B cell (primary cell): ENCODE data around the gene FOXO4. TPM values are rescaled to one million over a fixed set of nuclear protein-coding genes. Genes with fewer than 3 reads are reported as not detected.

Experiments used
- ATAC-seq: fragments of 200-7000 bp; cut with Tn5 transposase; one replicate; pipeline ENCODE4 v1.10.0; 2021; ENCODE audit warnings: low read depth, mild to moderate bottlenecking, moderate number of reproducible peaks, moderate library complexity
- CTCF ChIA-PET: fragments of 350-600 bp; sonication (Branson Sonifier 250); formaldehyde crosslinking; loops from one replicate; lab custom pipeline; 2021; ENCODE audit warnings: antibody characterized with exemption, inconsistent platforms; lab: Charles Lee
- POLR2A ChIA-PET: fragments of 350-600 bp; sonication (Branson Sonifier 250); formaldehyde crosslinking; loops from one replicate; lab custom pipeline; 2021; ENCODE audit warnings: antibody characterized with exemption; lab: Charles Lee
- DNase-seq: peaks from one replicate; pipeline ENCODE4 v3.0.0; 2013
- H2AFZ ChIP-seq: 2 replicates; pipeline ENCODE4 v1.6.1; 2012; ENCODE audit warnings: mild to moderate bottlenecking, low read depth, low read length; ENCODE audit not compliant: insufficient read depth, poor library complexity, severe bottlenecking
- H3K27ac ChIP-seq, 2 donors: 1 replicate in 1 of 2; 2 replicates in 1 of 2; pipeline ENCODE4 v1.5.1; 2012 to 2013; ENCODE audit warnings: low read length in 2 of 2, mild to moderate bottlenecking in 2 of 2, moderate library complexity in 1 of 2
- H3K27me3 ChIP-seq, 4 experiments: fragments of 200-600 bp in 1 of 4; sonication (generic) in 1 of 4; replicated peaks in 1 of 4; 1 replicate in 2 of 4; 2 replicates in 2 of 4; pipeline versions ENCODE4 v1.6.1 to v1.7.0; 2013 to 2016; ENCODE audit warnings: low read length in 3 of 4, mild to moderate bottlenecking in 2 of 4, mixed read lengths in 1 of 4, moderate library complexity in 1 of 4; ENCODE audit not compliant: insufficient read depth in 4 of 4, control insufficient read depth in 3 of 4; ENCODE audit errors: control extremely low read depth in 1 of 4
- H3K36me3 ChIP-seq, 2 experiments: replicated peaks in 1 of 2; 1 replicate in 1 of 2; 2 replicates in 1 of 2; pipeline versions ENCODE4 v1.6.1 to v1.7.1; 2013; ENCODE audit warnings: low read length in 1 of 2; ENCODE audit not compliant: insufficient read depth in 2 of 2, control insufficient read depth in 1 of 2; ENCODE audit errors: control extremely low read depth in 1 of 2, extremely low read depth in 1 of 2
- H3K4me1 ChIP-seq, 2 donors: fragments of 200-600 bp in 1 of 2; sonication (generic) in 1 of 2; 1 replicate in 1 of 2; 2 replicates in 1 of 2; pipeline versions ENCODE4 v1.5.1 to v1.6.1; 2013 to 2017; ENCODE audit warnings: low read length in 2 of 2; ENCODE audit not compliant: control insufficient read depth in 2 of 2, insufficient read depth in 2 of 2
- H3K4me2 ChIP-seq: replicated peaks from 2 replicates; pipeline ENCODE3; 2012; ENCODE audit warnings: mild to moderate bottlenecking, low read depth, low read length; ENCODE audit not compliant: poor library complexity, severe bottlenecking
- H3K4me3 ChIP-seq, 5 experiments: fragments of 200-600 bp in 1 of 5; sonication (generic) in 1 of 5; 1 replicate in 3 of 5; 2 replicates in 2 of 5; pipeline versions ENCODE4 v1.5.1 to v1.7.0; 2011 to 2016; ENCODE audit warnings: low read length in 4 of 5, mild to moderate bottlenecking in 4 of 5, low read depth in 2 of 5, control low read depth in 1 of 5, moderate library complexity in 1 of 5; ENCODE audit not compliant: insufficient read depth in 1 of 5; ENCODE audit errors: control extremely low read depth in 1 of 5, extremely low read depth in 1 of 5
- H3K79me2 ChIP-seq: fragments of 200-600 bp; sonication (generic); one replicate; pipeline ENCODE4 v1.6.0; 2016; ENCODE audit warnings: low read length; ENCODE audit not compliant: control insufficient read depth, insufficient read depth
- H3K9ac ChIP-seq: fragments of 200-600 bp; sonication (generic); 2 replicates; pipeline ENCODE4 v1.6.1; 2017; ENCODE audit warnings: mild to moderate bottlenecking, low read length, moderate library complexity
- H3K9me3 ChIP-seq, 3 donors: one replicate each; pipeline versions ENCODE4 v1.6.1 to v1.7.1; 2013; ENCODE audit warnings: low read length in 2 of 3; ENCODE audit not compliant: control insufficient read depth in 2 of 3, insufficient read depth in 1 of 3; ENCODE audit errors: control extremely low read depth in 1 of 3
- H4K20me1 ChIP-seq: 2 replicates; pipeline ENCODE4 v1.6.0; 2012; ENCODE audit warnings: mild to moderate bottlenecking, low read length; ENCODE audit not compliant: insufficient read depth, control insufficient read depth, poor library complexity, severe bottlenecking
- H3K27ac Mint-ChIP-seq: one replicate; pipeline ENCODE4 v1.8.0; 2021; ENCODE audit warnings: mixed read lengths
- H3K27me3 Mint-ChIP-seq: one replicate; pipeline ENCODE4 v1.8.0; 2021; ENCODE audit warnings: mixed read lengths
- H3K4me1 Mint-ChIP-seq: one replicate; pipeline ENCODE4 v1.8.0; 2021; ENCODE audit warnings: mixed read lengths
- H3K4me3 Mint-ChIP-seq: one replicate; pipeline ENCODE4 v1.8.0; 2021; ENCODE audit warnings: mixed read lengths
- H3K9me3 Mint-ChIP-seq: one replicate; pipeline ENCODE4 v1.8.0; 2022; ENCODE audit warnings: mixed read lengths; ENCODE audit not compliant: insufficient read depth
- EZH2 ChIP-seq: IDR thresholded peaks from 2 replicates; pipeline ENCODE4 v1.6.1; 2012; ENCODE audit warnings: borderline replicate concordance, low read depth, mild to moderate bottlenecking, moderate library complexity, low read length; ENCODE audit not compliant: insufficient read depth, poor library complexity, severe bottlenecking
- WGBS: methylation state at CpG from one replicate; pipeline ENCODE4 v1.1.5; 2013; ENCODE audit warnings: missing lambda C conversion rate; ENCODE audit not compliant: insufficient coverage; 5-methylcytosine and 5-hydroxymethylcytosine counted together
- intact Hi-C: fragments of 100-400 bp; cut with micrococcal nuclease; formaldehyde crosslinking; loops from one replicate; pipeline ENCODE4 v1.10.0; 2022
- polyA plus RNA-seq: library from polyadenylated mRNA; depleted of rRNA; stranded (reverse); fragments of >200 nt; gene quantifications from 2 replicates; pipeline ENCODE4 v1.2.3, GENCODE V29; 2012
- total RNA-seq, 2 donors: library from RNA; stranded (reverse); fragments of 120-200 nt in 1 of 2; gene quantifications; 1 replicate in 1 of 2; 2 replicates in 1 of 2; pipeline versions ENCODE4 v1.2.3 to v1.2.4, GENCODE V29; 2013 to 2022
- TF ChIP-seq, protein P1 (sequence below): fragments of 200-600 bp; IDR thresholded peaks from one replicate; pipeline ENCODE4 v1.8.0; 2022; ENCODE audit warnings: antibody characterized with exemption, mild to moderate bottlenecking

Gene FOXO4
- total and polyA plus RNA-seq, 2 donors (not counting 1 experiment from before 2014, with no cell fraction given), result 13.4 to 41.4 TPM

DNA sequence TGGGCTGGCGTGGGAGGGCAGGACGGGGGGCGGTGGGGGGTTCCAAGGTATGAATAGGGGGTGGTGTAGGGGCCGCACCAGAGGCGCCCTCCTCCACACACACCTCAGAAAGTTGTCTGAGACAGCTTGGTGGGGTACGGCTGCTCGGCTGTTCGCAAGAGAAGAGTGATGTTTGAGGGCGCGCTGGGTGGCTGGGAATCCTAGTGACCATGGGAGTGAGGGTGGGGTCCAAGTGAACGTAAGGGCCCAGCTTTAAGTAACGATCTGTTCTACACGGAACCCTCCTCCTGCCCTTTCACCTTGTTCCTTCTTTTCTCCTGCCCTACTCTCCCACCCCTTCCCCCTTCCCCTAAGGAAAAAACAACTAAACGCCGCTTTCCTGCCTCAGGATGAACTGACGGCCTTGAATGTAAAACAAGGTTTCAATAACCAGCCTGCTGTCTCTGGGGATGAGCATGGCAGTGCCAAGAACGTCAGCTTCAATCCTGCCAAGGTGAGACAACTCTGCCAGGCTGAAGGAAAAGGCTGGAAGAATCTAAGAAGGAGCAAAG lies 23.4 kb downstream of the FOXO4 start:
- intact Hi-C loops, result loop anchor here (1.0 to 2.0 kb wide), 3 partner anchors 9 to 164 kb away; partner anchors contain the start of gene NONO
- Histone ChIP-seq H3K9me3 (no peaks in the 10 kb centered on the region), H4K20me1 (no peaks in the 10 kb centered on the region), H3K4me3 (peak overlapping the region in 4 of 5 experiments; percentile 70 to 74 (median 73)), H2AFZ (peak overlapping the region; percentile 80), H3K27ac (peak overlapping the region; percentile 85 to 90), H3K4me1 (peaks cover 12 to 21% of the 10 kb centered on the region in 2 donors), H3K4me2 (peak overlapping the region; percentile 75), H3K9ac (peak overlapping the region; percentile 79), H3K27me3 (no peaks in the 10 kb centered on the region), H3K79me2 (peaks cover 24% of the 10 kb centered on the region), H3K36me3 (peaks cover 0 to 32% of the 10 kb centered on the region in 2 experiments)
- no peak for DNase-seq
- no peaks in the 10 kb centered on the region for H3K27me3 Mint-ChIP-seq
- no peaks in the 10 kb centered on the region for H3K9me3 Mint-ChIP-seq
- 10% methylated on average over 4 of the region's 17 CpGs for WGBS
- peak overlapping the region; percentile 91 for H3K27ac Mint-ChIP-seq
- TF ChIP-seq EZH2, result no peak
- TF ChIP-seq, protein P1, sequence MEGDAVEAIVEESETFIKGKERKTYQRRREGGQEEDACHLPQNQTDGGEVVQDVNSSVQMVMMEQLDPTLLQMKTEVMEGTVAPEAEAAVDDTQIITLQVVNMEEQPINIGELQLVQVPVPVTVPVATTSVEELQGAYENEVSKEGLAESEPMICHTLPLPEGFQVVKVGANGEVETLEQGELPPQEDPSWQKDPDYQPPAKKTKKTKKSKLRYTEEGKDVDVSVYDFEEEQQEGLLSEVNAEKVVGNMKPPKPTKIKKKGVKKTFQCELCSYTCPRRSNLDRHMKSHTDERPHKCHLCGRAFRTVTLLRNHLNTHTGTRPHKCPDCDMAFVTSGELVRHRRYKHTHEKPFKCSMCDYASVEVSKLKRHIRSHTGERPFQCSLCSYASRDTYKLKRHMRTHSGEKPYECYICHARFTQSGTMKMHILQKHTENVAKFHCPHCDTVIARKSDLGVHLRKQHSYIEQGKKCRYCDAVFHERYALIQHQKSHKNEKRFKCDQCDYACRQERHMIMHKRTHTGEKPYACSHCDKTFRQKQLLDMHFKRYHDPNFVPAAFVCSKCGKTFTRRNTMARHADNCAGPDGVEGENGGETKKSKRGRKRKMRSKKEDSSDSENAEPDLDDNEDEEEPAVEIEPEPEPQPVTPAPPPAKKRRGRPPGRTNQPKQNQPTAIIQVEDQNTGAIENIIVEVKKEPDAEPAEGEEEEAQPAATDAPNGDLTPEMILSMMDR, result no peak
- ChIA-PET POLR2A (interaction anchor here (0.9 to 1.4 kb wide), 5 partner anchors 13 to 986 kb away, joined by 3 to 15 read pairs (median 5); partner anchors contain the start of genes CXorf65 and IGBP1), CTCF (interaction anchor here (1.2 to 3.0 kb wide), 5 partner anchors 10 to 23 kb away, joined by 3 to 25 read pairs (median 8); partner anchors contain the start of gene FOXO4)
- H3K4me1 Mint-ChIP-seq, result peaks cover 14% of the 10 kb centered on the region
- H3K4me3 Mint-ChIP-seq, result peak overlapping the region; percentile 88
- no peak for ATAC-seq

GRCh38 chrX:71128166-71128833 lies 32.6 kb downstream of the FOXO4 start:
- peaks cover 9% of the 10 kb centered on the region for H3K4me1 Mint-ChIP-seq
- no peaks in the 10 kb centered on the region for H3K79me2 ChIP-seq

More at GRCh38 chrX:71128166-71128833, 32.6 kb downstream of the FOXO4 start:
- H3K36me3 ChIP-seq, result peaks cover 0 to 60% of the 10 kb centered on the region in 2 experiments
- POLR2A ChIA-PET, result no interaction called here
- ATAC-seq (no peak), DNase-seq (no peak)
- no peaks in the 10 kb centered on the region for H3K9me3 ChIP-seq
- Mint-ChIP-seq H3K4me3 (no peak overlapping the region), H3K27me3 (no peaks in the 10 kb centered on the region), H3K9me3 (no peaks in the 10 kb centered on the region), H3K27ac (no peak overlapping the region)
- TF ChIP-seq, protein P1, result no peak
- TF ChIP-seq EZH2, result no peak
- no peaks in the 10 kb centered on the region for H4K20me1 ChIP-seq
- no peak overlapping the region for H3K9ac ChIP-seq
- H3K4me3 ChIP-seq, result no peak overlapping the region
- no peak overlapping the region for H3K27ac ChIP-seq
- H3K4me2 ChIP-seq, result no peak overlapping the region
- no peak overlapping the region for H2AFZ ChIP-seq
- H3K27me3 ChIP-seq, result no peaks in the 10 kb centered on the region
- intact Hi-C loops, result no loop called here
- 97% methylated on average over 8 of the region's 12 CpGs for WGBS
- CTCF ChIA-PET, result interaction anchor here (0.5 to 6.4 kb wide), 8 partner anchors 10 to 130 kb away, joined by 3 to 78 read pairs (median 8); partner anchors contain the start of genes FOXO4, IL2RG and MED12
- peaks cover 0 to 8% of the 10 kb centered on the region in 2 donors for H3K4me1 ChIP-seq
